A549 treated with AZD2906 at 1 μM for 4 hours (cell line): ENCODE measurements around the gene CCP110. TPM values are rescaled to one million over a fixed set of nuclear protein-coding genes. Genes with fewer than 3 reads are reported as not detected.

Experiments used
- total RNA-seq: library from RNA; stranded (reverse); fragments of 200-300 nt; extraction: Qiagen RNA extraction; gene quantifications from 5 replicates; pipeline ENCODE4 v1.2.3, GENCODE V29; 2022

CCP110 gene
- 6.2 to 8.6 TPM (median 7.5 TPM) in 5 replicates for total RNA-seq

GRCh38 chr16:19523559-19524355 is at the start of gene CCP110:
TSS of gene CCP110 (plus strand) at chr16:19523942. CDS start at chr16:19527882, 3,940 bp downstream.

DNA sequence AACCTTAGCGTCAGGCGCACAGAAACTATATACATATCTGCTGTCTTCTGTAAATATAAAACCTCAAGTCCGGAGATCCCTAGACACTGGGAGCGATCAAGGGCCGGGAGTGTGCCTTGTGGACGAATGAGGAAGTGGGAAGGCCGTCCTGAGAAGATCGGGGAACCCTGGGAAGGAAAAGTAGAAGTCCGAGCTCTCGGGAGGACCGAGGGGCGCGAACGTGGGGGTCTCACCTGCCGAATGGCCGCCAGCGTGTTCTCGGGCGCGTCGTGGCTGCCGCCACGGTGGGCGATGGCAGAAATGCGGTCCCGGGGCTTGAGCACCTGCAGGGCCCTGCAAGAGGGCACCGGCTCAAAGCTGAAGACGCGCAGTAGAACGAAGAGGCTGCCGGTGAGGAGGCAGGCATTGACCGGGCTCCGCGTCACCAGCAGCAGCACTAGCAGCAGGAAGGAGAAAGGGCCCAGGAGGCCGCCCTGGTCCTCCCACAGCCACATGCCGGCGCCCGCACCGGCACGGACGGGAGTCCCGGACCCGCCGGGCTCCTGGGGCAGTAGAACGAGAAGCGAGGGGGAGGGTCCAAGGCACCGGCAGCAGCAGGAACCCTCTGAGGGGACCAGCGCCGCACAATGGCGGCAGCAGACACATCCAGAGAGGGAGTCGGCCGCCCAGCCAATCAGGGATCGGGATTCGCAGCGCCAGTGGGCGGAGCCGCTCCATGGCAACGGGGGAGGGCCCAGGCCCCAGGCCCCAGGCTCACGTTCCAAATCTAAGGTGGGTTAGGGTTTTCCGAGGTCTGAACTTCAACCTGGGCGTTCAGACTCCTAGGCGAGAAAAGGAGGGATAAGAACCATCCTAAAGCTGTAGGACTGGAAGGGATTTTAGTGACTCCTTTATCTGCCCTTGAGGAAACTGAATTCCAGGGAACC is 2.0 kb upstream of the CCP110 start, which contains the start of gene GDE1:
TSS of gene GDE1 (minus strand) at position 628 of the 926 bp plus-strand sequence. CDS start at position 494, 134 bp downstream.

DNA sequence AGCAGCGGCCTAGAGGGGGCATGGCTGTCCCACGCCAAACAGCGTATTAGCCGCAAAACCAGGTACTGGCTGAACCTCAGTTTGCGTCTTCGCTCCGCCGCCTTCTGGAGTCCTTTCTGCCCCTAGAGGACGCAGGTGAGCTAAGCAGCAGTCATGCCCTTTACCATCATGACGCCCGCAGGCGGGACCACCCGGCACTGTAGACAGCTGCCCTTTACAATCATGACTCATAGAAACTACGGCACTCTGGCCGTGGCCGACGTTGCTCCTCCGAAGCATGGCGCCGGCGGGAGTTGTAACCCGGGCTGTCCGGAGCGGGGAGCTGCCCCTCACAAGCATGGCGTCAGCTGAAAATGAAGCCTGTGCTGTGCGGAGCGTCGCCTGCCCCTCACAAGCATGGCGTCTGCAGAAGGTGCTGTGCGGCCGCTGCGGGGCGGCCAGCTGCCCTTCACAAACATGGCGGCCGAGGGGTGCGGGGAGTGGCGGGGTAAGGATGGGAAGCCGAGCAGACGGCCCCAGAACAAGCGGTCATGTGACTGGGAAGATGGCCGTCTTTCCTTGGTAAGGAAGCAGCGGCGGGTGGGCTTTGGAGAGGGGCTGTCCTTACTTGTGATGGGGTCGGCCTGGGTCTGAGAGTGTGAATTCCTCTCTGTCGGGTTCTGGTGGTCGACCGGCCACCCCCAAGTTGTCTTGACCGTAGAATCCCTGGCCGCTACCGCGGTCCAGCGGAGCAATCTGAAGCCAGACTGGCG is 31.6 kb downstream of the CCP110 start, which contains the start of gene VPS35L:
TSS of gene VPS35L (plus strand) at position 518 of the 752 bp plus-strand sequence. CDS start at position 545, 27 bp downstream.

Other genes with a start within 250 kb of the CCP110 start
- gene CLEC19A, start 238.2 kb upstream of the CCP110 start, total RNA-seq: 0.08 to 0.37 TPM (median 0.09 TPM) in 5 replicates
- gene TMC5, start 106.1 kb upstream of the CCP110 start, total RNA-seq: 4.2 to 6.8 TPM (median 4.5 TPM) in 5 replicates
- gene GDE1, start 1.8 kb upstream of the CCP110 start, total RNA-seq: 64.6 to 74.4 TPM (median 71.8 TPM) in 5 replicates
- gene VPS35L, start 31.8 kb downstream of the CCP110 start, total RNA-seq: 28.2 to 31.3 TPM (median 28.8 TPM) in 5 replicates
- 38.7 to 42.7 TPM (median 40.7 TPM) in 5 replicates for gene KNOP1, start 194.3 kb downstream of the CCP110 start, total RNA-seq
- 8.0 to 10.6 TPM (median 9.1 TPM) in 5 replicates for gene IQCK, start 194.3 kb downstream of the CCP110 start, total RNA-seq